OCI-LY3 (cell line): ENCODE data around the gene COBL.

Experiments used
- CTCF ChIP-seq: fragments of 200-600, 300-600 bp; sonication (generic); IDR thresholded peaks from 2 replicates; pipeline ENCODE4 v1.5.1; 2014; ENCODE audit warnings: antibody characterized with exemption, low read length, low read depth
- EZH2phosphoT487 ChIP-seq: fragments of 200-600 bp; shearing (Covaris generic); IDR thresholded peaks from 2 replicates; pipeline ENCODE4 v1.6.1; 2018; ENCODE audit warnings: antibody characterized with exemption, mixed run types, low read depth

- TF ChIP-seq CTCF (no peak), EZH2phosphoT487 (no peak)
These were observed 290.9 kb downstream of the COBL start for GRCh38 chr7:51025668-51026067.
